NB4 (cell line): ENCODE results near the gene TERC.

Experiments
- CTCF ChIP-seq: IDR thresholded peaks from one replicate; pipeline ENCODE4 v1.5.1; 2012; ENCODE audit warnings: low read depth, low read length
- MYC ChIP-seq: IDR thresholded peaks from 2 replicates; pipeline ENCODE4 v1.6.1; 2011; ENCODE audit warnings: low read depth, low read length
- POLR2A ChIP-seq: IDR thresholded peaks from 2 replicates; pipeline ENCODE4 v1.6.1; 2011; ENCODE audit warnings: mild to moderate bottlenecking; ENCODE audit not compliant: insufficient read length; ENCODE audit errors: extremely low read depth

GRCh38 chr3:169751875-169752274 lies 13.0 kb downstream of the TERC start:
- TF ChIP-seq CTCF (no peak), POLR2A (no peak), MYC (no peak)
